GM21619 (cell line): ENCODE results near the gene LRP1B.

Experiments used
- ATAC-seq: cut with Tn5 transposase; IDR thresholded peaks from one replicate; pipeline ENCODE4 v1.9.1; 2021; ENCODE audit not compliant: unreplicated experiment

The LRP1B gene

DNA sequence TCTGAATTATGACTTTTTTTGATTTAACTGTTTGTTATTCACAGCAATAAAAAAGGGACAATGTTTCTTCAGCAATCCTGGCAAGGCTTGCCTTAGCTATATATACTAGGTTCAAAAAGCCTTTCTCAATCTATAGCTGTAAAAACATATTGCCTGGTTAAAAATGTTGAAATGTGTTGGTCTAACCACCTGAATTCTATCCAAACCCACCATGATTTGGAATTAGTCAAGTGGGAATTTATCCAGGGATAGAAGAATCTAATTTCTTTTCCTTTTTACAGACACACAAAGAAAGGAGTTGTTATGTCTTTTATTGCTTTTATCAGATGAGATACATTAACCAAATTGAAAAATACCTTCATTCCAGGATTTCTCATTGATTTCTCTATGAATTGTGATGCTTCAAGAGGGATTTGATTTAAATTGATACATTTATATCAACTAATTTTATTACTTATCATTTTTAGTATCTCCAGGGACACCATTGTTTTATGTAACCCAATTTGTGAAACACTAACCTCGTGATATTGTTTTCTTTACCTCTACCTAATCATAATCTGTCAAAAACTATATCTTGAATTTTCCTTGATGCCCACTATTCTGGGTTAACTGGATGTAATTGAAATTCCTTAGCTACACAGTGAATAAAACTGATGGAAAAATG, 88.1 kb downstream of the LRP1B start:
- ATAC-seq, result no peak

DNA sequence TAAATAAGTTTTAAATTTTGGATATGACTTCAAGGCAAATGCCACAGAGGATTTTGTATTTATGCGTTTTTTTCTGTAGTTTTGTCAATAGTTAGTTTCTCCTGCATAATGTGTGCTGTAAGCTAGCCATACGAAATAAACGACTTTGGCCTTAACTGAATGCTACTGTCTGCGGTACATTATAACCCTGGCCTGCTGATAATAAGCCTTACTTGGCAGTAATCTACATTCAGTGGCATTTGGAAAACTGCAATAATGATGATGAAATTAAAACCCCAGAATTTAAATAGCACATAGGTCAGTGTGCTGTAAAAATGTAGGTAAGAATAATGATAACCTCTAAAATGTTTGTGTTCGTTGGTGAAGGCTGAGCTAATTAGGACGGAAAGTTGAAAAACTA, 88.8 kb downstream of the LRP1B start:
- ATAC-seq, result no peak

DNA sequence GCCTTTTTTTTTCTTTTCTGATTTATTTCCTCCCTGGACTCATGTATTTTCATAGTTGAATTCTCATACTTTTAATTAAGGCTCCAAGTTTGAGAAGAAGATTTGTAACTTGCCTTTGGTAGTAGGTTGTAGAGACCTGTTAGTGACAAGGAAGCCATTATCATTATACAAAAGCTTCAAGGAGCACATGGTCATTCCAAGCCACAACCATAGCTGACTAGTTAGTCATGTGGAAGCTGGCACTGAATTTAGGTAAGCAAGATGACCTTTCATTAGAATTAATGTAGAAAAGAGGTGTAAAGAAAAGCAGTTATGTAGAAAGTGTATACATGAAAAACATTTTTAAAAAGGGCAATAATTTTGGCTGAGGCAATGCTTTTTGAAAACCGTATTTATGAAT, 89.7 kb downstream of the LRP1B start:
- ATAC-seq, result no peak

DNA sequence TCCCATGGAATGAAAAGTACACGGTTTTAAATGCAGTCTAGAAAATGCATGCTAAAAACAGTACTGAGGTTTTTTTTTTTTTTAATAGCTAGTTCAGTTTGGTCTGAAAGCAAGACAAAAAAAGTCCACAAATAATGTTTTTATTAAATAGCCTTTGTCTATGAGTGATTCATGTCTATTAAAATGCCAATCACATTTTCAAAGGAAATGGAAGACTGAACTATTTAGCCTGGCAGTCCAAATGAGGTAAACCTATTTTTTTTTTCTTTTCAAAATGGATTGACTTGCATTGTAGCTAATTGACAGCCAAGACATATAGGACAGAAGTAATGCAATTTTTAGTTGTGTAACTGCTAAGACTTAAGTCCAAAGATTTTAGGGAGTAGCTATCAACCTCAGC, 90.3 kb downstream of the LRP1B start:
- no peak for ATAC-seq

DNA sequence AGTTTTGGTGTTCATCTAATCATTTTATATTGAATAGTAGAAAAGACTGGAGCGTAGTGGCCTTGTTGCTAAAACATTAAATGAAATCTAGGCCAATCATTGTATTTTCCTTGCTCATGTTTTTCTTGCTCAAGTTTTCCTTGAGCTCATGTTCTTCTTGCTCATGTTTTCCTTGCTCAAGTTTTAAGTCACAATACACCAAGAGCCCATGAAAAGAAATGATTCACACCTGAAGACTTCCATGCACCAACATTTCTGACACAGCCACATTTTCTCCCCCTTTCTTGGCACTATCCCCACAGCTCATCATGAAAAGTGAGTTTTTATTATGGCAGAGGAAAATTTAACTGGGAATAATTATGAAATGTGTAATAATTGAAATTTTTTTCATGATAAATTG, 92.0 kb downstream of the LRP1B start:
- no peak for ATAC-seq

DNA sequence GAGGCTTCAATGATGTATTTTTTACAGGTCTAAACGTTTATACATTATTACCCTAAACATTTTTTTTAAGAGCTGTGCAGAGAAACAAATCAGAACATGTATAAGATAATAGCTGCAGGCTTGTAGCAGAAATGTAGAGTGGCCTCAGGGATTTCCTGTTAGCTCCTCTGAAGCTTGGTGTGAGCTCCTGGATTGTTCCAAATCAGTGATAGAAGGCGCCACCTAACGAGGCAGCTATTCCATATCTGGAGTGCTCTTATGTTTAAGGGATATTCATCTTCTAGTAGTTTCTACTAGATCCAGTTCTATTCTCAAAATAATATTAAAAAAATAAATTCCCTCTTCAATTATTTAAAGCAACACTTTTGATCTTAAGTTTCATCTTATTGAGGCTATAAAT, 93.1 kb downstream of the LRP1B start:
- ATAC-seq, result no peak

DNA sequence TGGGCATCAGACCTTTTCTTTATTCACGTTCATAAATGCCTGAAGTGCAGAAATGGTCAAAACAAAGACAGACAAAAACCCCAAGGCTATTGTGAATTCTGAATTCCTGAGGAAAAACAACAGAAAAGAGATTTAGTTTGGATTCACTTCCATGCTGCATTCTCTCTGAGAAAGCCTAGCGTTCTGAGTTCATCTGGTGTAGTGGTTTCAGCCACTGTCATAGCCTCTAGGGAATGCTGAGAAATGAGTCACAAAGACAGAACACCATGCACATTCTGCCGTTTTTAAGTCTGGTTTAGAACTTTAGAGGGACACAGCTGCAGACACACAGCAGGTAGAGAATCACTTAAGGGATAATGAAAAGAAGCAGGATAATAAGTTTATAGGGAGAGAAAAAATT, 93.8 kb downstream of the LRP1B start:
- no peak for ATAC-seq

DNA sequence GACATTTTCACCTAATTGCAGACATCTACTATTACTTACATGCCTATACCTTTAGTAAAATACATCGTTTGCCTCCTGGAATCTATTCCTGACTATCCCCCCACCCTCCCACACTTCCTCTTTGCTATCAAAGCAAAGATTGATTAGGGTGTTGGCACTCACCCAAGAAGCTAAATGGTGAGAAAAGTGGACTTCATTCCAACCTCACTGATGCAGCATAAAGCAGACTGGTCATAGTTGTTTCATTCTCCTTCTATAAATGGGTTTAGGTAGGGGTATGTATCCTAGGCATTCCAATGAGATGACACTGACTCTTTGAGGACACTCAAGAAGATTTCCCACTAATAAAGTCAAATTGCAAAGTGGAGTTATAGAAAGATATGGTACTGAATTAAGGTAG, 97.4 kb downstream of the LRP1B start:
- ATAC-seq, result no peak

DNA sequence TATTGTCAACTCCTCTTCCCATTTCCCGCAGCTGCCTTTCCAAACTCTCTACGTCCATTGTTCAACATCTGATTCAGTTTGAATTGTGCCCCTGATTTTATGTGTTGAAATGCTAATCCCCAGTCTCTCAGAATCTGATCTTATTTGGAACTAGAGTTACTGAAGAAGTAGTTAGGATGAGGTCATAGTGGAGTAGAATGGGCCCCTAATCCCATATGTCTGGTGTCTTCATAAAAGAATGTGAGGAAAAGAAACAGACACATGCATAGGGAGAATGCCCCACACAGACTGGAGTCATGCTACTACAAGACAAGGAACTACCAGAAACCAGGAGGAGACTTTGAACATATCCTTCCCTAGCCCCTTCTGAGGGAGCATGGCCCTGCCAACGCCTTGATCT, 99.2 kb downstream of the LRP1B start:
- no peak for ATAC-seq

DNA sequence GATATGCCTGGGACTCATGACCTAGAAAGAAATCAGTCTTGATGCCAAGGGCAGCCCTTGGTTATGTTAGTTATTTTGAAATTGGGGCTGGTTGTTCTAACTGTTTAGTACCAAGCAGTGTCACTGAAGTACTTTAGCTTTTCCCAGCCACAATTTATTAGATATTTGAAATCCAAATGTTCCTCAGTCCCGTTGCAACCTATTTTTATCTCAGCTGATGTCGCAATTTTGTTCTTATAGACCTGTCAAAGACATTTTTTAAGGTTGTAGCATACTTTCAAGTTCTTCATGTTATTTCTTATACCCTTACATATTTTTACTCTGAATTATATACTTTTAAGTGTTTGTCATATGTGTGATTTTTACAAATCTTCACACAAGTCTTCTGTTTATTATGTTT, 100.1 kb downstream of the LRP1B start:
- no peak for ATAC-seq

DNA sequence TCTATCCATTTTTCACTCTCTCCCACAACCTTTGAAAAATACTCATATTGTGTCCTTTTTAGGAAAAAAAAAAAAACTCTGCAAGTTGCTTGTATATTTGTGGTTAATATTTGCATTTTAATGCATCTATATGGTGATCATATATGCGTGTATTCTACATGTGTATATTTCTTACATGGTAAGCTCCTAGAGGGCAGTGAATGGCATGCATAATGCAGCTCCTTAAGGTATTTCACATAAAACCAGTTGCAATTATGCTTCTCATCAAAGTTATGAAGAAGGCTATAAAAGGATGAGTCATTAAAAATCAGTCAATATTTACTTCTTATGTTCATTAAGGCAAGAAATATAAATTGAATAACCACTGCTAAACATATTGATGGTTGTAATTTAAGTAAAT, 100.8 kb downstream of the LRP1B start:
- ATAC-seq, result no peak

DNA sequence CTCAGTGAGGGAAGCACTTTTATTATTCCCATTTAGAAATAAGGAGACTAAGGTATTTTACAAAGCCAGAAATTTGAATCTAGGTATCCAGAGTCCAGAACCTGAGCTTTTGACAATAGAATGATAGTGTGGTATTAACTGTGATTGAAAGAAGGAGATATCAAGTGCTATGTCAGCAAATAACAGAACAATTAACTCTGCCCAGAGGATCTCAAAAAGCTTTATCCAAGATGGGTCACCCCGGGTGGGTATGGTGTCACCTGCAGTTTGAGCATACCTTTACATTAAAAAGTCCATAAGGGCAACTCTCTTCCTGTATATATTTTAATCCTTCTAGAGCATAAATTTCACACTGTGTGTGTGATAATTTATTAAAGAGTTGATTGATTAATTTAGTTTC, 105.4 kb downstream of the LRP1B start:
- no peak for ATAC-seq

DNA sequence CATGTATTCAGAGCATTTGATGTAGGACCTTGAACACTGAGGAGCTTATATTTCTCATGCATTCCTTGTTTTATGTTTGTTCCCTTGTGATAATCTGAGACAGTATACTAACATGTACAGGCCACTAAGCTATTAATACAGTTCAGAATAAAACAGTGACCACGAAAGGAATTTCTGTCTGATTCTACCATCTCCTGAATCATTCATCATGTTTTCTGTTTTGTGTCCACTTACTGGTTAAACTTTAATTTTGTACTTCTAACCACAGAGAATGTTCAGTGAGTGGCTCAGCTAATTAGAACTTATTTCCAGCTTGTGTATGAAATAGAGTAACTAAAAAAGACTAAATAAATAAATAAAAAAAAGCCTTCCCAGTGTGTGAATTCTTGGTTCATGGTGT, 110.4 kb downstream of the LRP1B start:
- no peak for ATAC-seq

DNA sequence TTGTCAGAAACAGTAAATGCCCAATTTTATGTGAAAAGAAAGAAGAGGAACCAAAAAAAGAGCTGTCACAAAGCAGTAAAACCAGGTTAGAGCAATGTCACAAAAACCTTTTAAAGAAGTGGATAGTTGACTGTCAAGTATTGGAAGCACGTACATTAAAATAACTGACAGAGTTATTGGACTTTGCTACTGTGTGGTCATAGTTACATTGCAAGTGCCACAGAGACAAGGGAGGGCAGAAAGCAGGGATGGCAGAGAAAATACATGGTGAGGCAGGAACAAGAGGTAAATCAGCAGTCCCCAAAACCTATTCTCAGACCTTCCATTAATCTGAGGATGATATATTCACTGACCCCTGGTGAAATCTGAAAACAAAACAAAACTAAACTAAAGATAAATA, 116.3 kb downstream of the LRP1B start:
- no peak for ATAC-seq

DNA sequence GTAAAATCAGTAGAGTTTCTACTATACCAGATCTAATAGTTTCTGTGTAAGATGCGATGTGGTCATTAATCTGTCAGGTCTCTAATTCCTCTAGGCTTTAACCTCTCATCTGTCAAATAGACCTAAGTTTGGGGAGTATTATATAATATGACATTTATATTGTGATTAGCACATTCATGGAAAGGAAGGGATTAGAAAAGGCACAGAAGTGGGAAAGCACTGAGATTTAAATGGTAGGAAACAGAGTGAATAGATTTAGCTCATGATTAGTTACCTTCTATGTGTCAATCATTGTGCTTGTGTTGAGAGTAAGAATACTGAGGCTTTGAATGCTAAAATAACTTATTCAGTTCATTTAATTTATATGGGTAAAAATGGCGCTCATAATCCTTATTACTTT, 118.0 kb downstream of the LRP1B start:
- ATAC-seq, result no peak

DNA sequence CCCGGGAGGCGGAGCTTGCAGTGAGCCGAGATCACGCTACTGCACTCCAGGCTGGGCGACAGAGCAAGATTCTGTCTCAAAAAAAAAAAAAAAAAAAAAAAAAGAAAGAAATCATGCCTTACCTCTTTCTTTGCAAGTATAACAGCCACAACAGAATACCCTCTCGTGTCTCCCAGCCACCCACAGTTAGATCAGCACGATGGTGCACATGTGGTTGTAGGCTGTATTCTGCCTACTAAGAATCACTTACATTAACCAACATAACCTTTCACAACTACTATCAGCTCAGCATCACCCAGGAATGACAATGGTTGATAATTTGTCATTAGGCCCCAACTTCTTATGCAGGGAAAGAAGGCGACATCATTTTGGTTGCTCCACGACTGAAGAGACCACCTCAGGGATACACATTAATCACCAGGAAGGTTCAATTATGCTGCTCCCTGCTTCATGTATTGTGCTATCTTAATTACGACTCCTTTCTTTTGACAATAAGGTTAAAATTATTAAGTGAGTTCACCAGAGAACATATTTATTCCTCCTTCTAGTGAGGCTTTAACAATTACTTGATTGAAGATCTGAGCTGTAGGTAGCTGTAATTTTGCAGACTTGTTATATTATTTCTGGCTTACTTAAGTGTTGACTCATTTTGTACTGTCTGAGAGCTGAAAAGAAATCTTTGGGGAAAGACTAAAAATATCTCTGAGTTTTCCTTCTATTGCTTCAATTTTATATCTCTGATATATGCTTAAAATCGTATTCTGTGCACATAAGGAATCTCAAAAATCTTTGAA, 120.1 kb downstream of the LRP1B start:
- ATAC-seq, result no peak

DNA sequence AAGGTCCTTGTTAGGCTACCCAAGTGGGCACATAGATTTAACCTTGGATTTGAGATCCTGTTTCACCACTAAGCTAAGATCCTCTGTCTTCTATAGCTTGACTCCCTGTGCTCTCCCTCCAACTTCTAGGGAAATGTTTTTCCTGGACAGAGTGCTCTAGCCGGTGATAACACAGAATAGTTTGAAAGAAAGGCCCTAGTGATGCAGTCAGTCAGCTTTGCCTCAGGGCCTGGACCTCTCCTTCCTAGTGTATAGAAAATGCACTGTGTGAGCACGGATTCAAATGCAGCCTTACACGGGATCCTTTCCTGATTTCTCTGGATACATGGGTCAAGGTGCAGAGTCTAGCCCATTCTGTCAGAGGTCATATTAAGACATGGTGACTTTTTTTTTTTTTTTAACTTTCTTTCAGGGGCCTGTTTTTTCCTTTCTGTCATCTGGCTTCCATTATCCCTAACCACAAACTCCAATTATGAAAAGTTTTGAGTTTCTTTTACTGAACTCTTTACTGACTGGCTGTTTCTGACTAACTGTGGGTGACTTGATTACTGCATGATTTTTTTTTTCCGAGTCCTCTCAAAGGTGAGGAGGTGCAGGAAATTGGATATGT, 122.6 kb downstream of the LRP1B start:
- no peak for ATAC-seq

DNA sequence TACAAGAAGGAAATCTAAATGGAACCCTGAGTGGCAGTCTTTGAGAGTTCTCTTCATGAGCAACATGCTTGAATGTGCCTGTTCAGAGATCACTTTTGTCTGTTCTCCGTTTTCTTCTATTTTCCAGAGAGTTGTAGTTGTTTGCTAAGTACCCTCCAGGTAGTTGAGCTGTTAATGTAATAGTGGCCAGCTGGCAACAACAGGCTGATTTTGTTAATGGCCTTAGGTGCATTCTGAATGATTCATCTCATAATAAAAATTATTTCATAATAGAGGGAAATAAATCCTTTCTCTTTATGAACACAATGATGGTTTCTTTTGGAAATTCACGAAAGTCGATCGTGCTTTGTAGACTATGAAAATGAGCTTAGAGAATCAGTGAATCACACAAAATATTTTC, 136.8 kb downstream of the LRP1B start:
- no peak for ATAC-seq

DNA sequence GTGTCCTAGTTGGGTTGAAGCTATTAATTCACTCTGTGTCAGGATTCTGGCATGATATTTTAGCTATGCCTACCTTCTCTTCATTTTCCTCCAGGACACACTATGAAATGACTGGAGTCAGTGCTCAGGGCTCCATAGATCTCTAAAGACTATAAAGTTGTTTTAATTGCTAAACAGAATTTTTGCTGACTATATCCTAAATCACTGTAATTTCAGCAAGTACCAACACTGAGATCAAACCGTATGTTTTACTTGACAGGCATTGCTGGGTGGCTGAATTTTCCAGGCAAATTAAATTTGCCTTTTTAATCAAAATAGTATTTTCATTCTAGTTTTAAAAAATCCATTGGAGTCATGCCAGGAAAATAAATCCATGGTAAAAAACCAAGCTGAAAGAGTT, 138.1 kb downstream of the LRP1B start:
- no peak for ATAC-seq

DNA sequence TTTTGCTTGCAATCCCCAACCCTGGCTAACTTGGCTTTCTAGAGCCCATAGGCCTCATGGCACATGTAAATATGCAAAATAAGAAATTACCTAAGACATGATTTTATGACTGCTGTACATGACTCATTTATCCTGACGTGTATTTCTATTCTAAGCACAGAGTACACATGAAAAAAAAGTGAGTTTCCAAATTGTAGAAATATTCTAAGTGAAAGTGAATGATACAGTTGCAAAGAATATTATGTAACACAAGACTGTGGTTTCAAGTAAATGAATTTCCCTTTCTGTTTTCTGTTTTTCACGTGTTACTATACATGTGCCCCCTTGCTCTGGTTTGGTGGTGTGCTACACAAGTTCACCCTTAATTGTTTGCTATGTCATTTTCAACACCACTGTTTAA, 162.4 kb downstream of the LRP1B start:
- no peak for ATAC-seq

DNA sequence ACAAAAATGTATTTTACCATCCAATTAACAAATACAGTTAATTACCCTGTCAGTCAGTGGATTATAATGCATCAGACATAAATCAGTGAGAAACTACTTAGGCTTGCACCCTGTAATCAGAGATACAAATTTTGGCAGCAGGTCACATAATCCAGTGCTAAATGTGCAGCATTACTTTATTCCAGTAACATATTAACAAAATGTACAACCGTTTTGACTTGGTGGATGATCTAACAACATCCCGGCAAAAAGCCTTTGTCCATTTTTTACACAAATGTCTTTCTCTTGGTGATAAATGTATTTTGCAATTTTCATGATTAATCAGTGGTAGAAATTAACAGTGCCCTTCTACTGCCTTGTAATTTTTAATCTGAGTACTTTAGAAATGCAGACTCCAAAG, 162.8 kb downstream of the LRP1B start:
- ATAC-seq, result no peak

DNA sequence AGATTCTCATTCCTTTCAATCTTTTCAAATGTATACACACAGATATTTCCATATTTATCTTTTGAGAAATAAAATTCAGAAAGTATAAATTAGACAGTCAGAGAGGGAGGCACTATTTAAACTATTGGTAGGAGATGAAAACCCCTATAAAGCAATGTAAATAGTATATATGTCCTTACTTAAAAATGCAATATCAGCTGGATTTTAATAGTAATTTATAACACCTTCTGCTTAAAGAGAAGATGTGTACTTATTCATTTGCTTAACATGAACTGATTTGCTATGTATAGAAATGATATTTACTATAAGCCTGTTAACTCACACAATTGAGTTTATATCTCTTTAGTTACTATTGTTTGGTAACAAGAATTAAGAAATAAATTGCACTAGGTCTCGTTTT, 163.3 kb downstream of the LRP1B start:
- no peak for ATAC-seq
